ENCODE measurements around the gene KLHL29. TPM values are rescaled to one million over a fixed set of nuclear protein-coding genes. Genes with fewer than 3 reads are reported as not detected.

The KLHL29 gene
- total RNA-seq, 1 experiment from 2014 or later, result 16.7 TPM

DNA sequence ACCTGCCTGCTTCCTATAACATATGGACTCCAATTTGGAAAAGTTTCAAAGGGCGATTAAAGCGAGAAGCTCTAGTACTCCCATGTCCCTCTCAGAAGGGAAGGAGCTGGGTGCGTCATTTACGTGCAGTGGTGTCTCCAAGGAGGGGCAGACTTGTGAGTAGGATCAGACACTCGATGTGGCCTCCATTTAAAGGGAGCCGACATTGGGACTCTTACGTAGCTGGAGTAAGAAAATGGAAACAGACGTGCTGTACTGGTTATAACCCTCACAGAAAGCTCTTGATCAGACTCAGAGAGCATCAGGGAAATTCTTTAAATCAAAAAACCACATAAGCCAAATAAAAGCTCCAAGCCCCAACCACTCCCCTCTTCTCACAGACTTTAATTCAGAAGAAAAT is 198.5 kb downstream of the KLHL29 start:
- H2AFZ ChIP-seq (ENCODE audit: low read depth, low read length, poor library complexity, severe bottlenecking), result no peak overlapping the region
- intact Hi-C loops (cut with micrococcal nuclease), result no loop called here
- TF ChIP-seq JUND (IDR thresholded peaks at IDR 0.05) (no peak), ELF1 (IDR thresholded peaks at IDR 0.05; ENCODE audit: borderline replicate concordance, low read depth) (no peak), EZH2 (IDR thresholded peaks at IDR 0.05) (no peak), FOSL1 (IDR thresholded peaks at IDR 0.05; ENCODE audit: low read depth) (no peak), SP1 (IDR thresholded peaks at IDR 0.05; ENCODE audit: low read depth) (no peak), EGR1 (IDR thresholded peaks at IDR 0.05; ENCODE audit: low read depth) (no peak), YY1 (IDR thresholded peaks at IDR 0.05; ENCODE audit: extremely low read depth, insufficient replicate concordance, low read depth, low read length) (no peak), EZH2phosphoT487 (IDR thresholded peaks at IDR 0.05; ENCODE audit: borderline replicate concordance) (no peak), CBX3 (IDR thresholded peaks at IDR 0.05; ENCODE audit: low read depth) (no peak), SIN3A (IDR thresholded peaks at IDR 0.05; ENCODE audit: low read depth) (no peak), POLR2A (IDR thresholded peaks at IDR 0.05; ENCODE audit: borderline replicate concordance, extremely low read depth, insufficient read depth, insufficient read length) (no peak)
- TF ChIP-seq, protein P1, sequence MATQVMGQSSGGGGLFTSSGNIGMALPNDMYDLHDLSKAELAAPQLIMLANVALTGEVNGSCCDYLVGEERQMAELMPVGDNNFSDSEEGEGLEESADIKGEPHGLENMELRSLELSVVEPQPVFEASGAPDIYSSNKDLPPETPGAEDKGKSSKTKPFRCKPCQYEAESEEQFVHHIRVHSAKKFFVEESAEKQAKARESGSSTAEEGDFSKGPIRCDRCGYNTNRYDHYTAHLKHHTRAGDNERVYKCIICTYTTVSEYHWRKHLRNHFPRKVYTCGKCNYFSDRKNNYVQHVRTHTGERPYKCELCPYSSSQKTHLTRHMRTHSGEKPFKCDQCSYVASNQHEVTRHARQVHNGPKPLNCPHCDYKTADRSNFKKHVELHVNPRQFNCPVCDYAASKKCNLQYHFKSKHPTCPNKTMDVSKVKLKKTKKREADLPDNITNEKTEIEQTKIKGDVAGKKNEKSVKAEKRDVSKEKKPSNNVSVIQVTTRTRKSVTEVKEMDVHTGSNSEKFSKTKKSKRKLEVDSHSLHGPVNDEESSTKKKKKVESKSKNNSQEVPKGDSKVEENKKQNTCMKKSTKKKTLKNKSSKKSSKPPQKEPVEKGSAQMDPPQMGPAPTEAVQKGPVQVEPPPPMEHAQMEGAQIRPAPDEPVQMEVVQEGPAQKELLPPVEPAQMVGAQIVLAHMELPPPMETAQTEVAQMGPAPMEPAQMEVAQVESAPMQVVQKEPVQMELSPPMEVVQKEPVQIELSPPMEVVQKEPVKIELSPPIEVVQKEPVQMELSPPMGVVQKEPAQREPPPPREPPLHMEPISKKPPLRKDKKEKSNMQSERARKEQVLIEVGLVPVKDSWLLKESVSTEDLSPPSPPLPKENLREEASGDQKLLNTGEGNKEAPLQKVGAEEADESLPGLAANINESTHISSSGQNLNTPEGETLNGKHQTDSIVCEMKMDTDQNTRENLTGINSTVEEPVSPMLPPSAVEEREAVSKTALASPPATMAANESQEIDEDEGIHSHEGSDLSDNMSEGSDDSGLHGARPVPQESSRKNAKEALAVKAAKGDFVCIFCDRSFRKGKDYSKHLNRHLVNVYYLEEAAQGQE (IDR thresholded peaks at IDR 0.05; ENCODE audit: low read depth), result no peak
- TF ChIP-seq, protein P2, sequence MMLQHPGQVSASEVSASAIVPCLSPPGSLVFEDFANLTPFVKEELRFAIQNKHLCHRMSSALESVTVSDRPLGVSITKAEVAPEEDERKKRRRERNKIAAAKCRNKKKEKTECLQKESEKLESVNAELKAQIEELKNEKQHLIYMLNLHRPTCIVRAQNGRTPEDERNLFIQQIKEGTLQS (IDR thresholded peaks at IDR 0.05), result no peak
- no peaks in the 10 kb centered on the region for H3K36me3 ChIP-seq (ENCODE audit: control insufficient read depth in 1 of 2, insufficient read depth in 2 of 2, low read length in 2 of 2)
- H3K9me2 ChIP-seq (ENCODE audit: insufficient read depth), result no peaks in the 10 kb centered on the region
- H3K27ac ChIP-seq (ENCODE audit: low read depth, low read length), result no peak overlapping the region
- no peak for DNase-seq (ENCODE audit: low read depth, low spot score)
- no peaks in the 10 kb centered on the region for H3K27me3 ChIP-seq (ENCODE audit: insufficient read depth, low read length)
- H3K9ac ChIP-seq (ENCODE audit: low read length), result no peak overlapping the region
- H4K20me1 ChIP-seq (ENCODE audit: insufficient read depth), result no peaks in the 10 kb centered on the region
- H3K4me1 ChIP-seq (ENCODE audit: control insufficient read depth in 1 of 2, insufficient read depth in 2 of 2, low read length in 2 of 2), result no peaks in the 10 kb centered on the region
- POLR2A ChIA-PET, result no interaction called here
- no peaks in the 10 kb centered on the region for H3K79me2 ChIP-seq (ENCODE audit: insufficient read depth, low read length)
- CTCF ChIA-PET, result no interaction called here
- no peak for ATAC-seq
- no peak overlapping the region for H3K4me3 ChIP-seq (replicated peaks in 1 of 2; ENCODE audit: low read depth in 1 of 2, low read length in 2 of 2)
- BruUV-seq (replicated peaks), result no TSS peak
- no peak overlapping the region for H3K4me2 ChIP-seq (ENCODE audit: low read length)
- RAD21 ChIA-PET (ENCODE audit: low non-redundant PET in 1 of 2, low total read pairs in 2 of 2, uncharacterized antibody in 2 of 2, unreplicated experiment in 2 of 2), result no interaction called here
- H3K9me3 ChIP-seq (ENCODE audit: control insufficient read depth in 1 of 2, insufficient read depth in 1 of 2, low read depth in 1 of 2, low read length in 2 of 2), result no peaks in the 10 kb centered on the region
